Erythroblast (primary cell): ENCODE results near the gene TMEM116.
"Not testable (repeated sequence)": the region's sequence is repeated elsewhere in the genome, so short reads cannot be mapped to it uniquely, and the experiment has no call there.

ENCODE experiments used
- GATA1 ChIP-seq: IDR thresholded peaks from 2 replicates; pipeline ENCODE4 v1.6.1; 2011; ENCODE audit warnings: low read depth, mild to moderate bottlenecking, control low read depth, low read length, moderate library complexity
- POLR2A ChIP-seq: IDR thresholded peaks from 2 replicates; pipeline ENCODE4 v1.6.1; 2011; ENCODE audit warnings: mild to moderate bottlenecking, low read length

- not testable (repeated sequence) for TF ChIP-seq POLR2A, GATA1
These were observed 13.8 kb downstream of the TMEM116 start for GRCh38 chr12:111999129-111999528.
